Endothelial cell of umbilical vein (primary cell): ENCODE data around the gene SELENOO. TPM values are rescaled to one million over a fixed set of nuclear protein-coding genes. Genes with fewer than 3 reads are reported as not detected.

Experiments
- BruUV-seq: library from RNA; stranded (reverse); fragments of 400-500 nt; replicated peaks from 2 replicates; lab custom pipeline; 2021; lab: Mats Ljungman, UMichigan
- CTCF ChIA-PET: fragments of 300-600, 350-600 bp; sonication (Branson Sonifier 250); formaldehyde crosslinking; loops from one replicate; lab custom pipeline; 2021; ENCODE audit warnings: antibody characterized with exemption, inconsistent platforms; lab: Charles Lee
- POLR2A ChIA-PET: fragments of 300-600, 350-600 bp; sonication (Branson Sonifier 250); formaldehyde crosslinking; loops from one replicate; lab custom pipeline; 2021; ENCODE audit warnings: antibody characterized with exemption, inconsistent platforms; lab: Charles Lee
- DNase-seq: peaks from one replicate; pipeline ENCODE4 v3.0.0-alpha.2; 2011; ENCODE audit warnings: low read depth, low spot score
- FAIRE-seq: peaks from 2 replicates; lab custom pipeline; 2011; peaks lifted over from hg19 to GRCh38; lab: Jason Lieb, UNC
- H2AFZ ChIP-seq: 2 replicates; pipeline ENCODE4 v1.6.0; 2012; ENCODE audit warnings: low read depth, low read length, control low read depth, inconsistent platforms
- H3K27ac ChIP-seq: 2 replicates; pipeline ENCODE4 v1.5.1; 2011; ENCODE audit warnings: low read depth, mild to moderate bottlenecking, control low read depth, low read length, moderate library complexity; ENCODE audit not compliant: insufficient read depth
- H3K27me3 ChIP-seq, 2 experiments: 2 replicates each; pipeline versions ENCODE4 v1.6.0 to v1.6.1; 2011; ENCODE audit warnings: low read length in 2 of 2, mixed read lengths in 1 of 2; ENCODE audit not compliant: control insufficient read depth in 2 of 2, insufficient read depth in 2 of 2
- H3K36me3 ChIP-seq, 2 experiments: 2 replicates in 1 of 2; 3 replicates in 1 of 2; pipeline ENCODE4 v1.5.1; 2011; ENCODE audit warnings: low read length in 2 of 2, mild to moderate bottlenecking in 1 of 2, moderate library complexity in 1 of 2; ENCODE audit not compliant: control insufficient read depth in 2 of 2, insufficient read depth in 2 of 2; ENCODE audit errors: extremely low read depth in 1 of 2
- H3K4me1 ChIP-seq: 3 replicates; pipeline ENCODE4 v1.5.1; 2011; ENCODE audit warnings: mild to moderate bottlenecking, low read length; ENCODE audit not compliant: control insufficient read depth, insufficient read depth; ENCODE audit errors: extremely low read depth
- H3K4me2 ChIP-seq: 2 replicates; pipeline ENCODE4 v1.6.1; 2011; ENCODE audit warnings: low read length, control low read depth, mixed read lengths; ENCODE audit not compliant: insufficient read depth
- H3K4me3 ChIP-seq, 3 experiments: fragments of 200-600 bp in 1 of 3; sonication (generic), shearing (Covaris generic) in 1 of 3; replicated peaks in 1 of 3; 2 replicates each; pipeline ENCODE4 v1.5.1; 2011 to 2016; ENCODE audit warnings: control low read depth in 3 of 3, low read length in 3 of 3, mild to moderate bottlenecking in 2 of 3, inconsistent platforms in 1 of 3, low read depth in 1 of 3, moderate library complexity in 1 of 3; ENCODE audit not compliant: insufficient read depth in 1 of 3
- H3K79me2 ChIP-seq: 2 replicates; pipeline ENCODE4 v1.6.0; 2012; ENCODE audit warnings: low read length, inconsistent platforms; ENCODE audit not compliant: control insufficient read depth, insufficient read depth
- H3K9ac ChIP-seq: replicated peaks from 2 replicates; pipeline ENCODE3; 2011; ENCODE audit warnings: low read length, control low read depth; ENCODE audit not compliant: insufficient read depth; ENCODE audit errors: extremely low read depth
- H3K9me1 ChIP-seq: replicated peaks from 3 replicates; pipeline ENCODE4 v1.6.0; 2011; ENCODE audit warnings: mild to moderate bottlenecking, low read length; ENCODE audit not compliant: control insufficient read depth, insufficient read depth; ENCODE audit errors: extremely low read depth
- H3K9me3 ChIP-seq: replicated peaks from 2 replicates; pipeline ENCODE4 v1.5.1; 2012; ENCODE audit warnings: low read length, inconsistent platforms; ENCODE audit not compliant: control insufficient read depth, insufficient read depth
- H4K20me1 ChIP-seq: replicated peaks from 2 replicates; pipeline ENCODE3; 2011; ENCODE audit warnings: mild to moderate bottlenecking, low read length; ENCODE audit not compliant: control insufficient read depth, insufficient read depth; ENCODE audit errors: extremely low read depth
- EZH2 ChIP-seq: IDR thresholded peaks from 2 replicates; pipeline ENCODE4 v1.6.1; 2012; ENCODE audit warnings: borderline replicate concordance, low read depth, mild to moderate bottlenecking, moderate library complexity, low read length, inconsistent platforms; ENCODE audit not compliant: severe bottlenecking
- FOS ChIP-seq: IDR thresholded peaks from 2 replicates; pipeline ENCODE4 v1.6.1; 2011; ENCODE audit warnings: mild to moderate bottlenecking, low read length, moderate library complexity, borderline replicate concordance; ENCODE audit not compliant: insufficient read depth
- GATA2 ChIP-seq: IDR thresholded peaks from 2 replicates; pipeline ENCODE4 v1.7.0; 2011; ENCODE audit warnings: low read depth, mild to moderate bottlenecking, moderate library complexity, mixed read lengths, low read length; ENCODE audit not compliant: insufficient read length, insufficient read depth
- JUN ChIP-seq: IDR thresholded peaks from 2 replicates; pipeline ENCODE4 v1.6.1; 2011; ENCODE audit warnings: borderline replicate concordance, low read depth; ENCODE audit not compliant: insufficient read length, insufficient read depth
- MAX ChIP-seq: IDR thresholded peaks from 2 replicates; pipeline ENCODE4 v1.6.1; 2011; ENCODE audit not compliant: insufficient read depth, insufficient read length
- MYC ChIP-seq: IDR thresholded peaks from one replicate; pipeline ENCODE4 v1.6.1; 2011; ENCODE audit warnings: mild to moderate bottlenecking, low read depth, low read length
- POLR2A ChIP-seq: IDR thresholded peaks from 2 replicates; pipeline ENCODE4 v1.6.1; 2012; ENCODE audit warnings: low read depth, mild to moderate bottlenecking, control low read depth, low read length
- POLR2AphosphoS5 ChIP-seq: IDR thresholded peaks from 2 replicates; pipeline ENCODE4 v1.6.1; 2012; ENCODE audit warnings: low read depth, mild to moderate bottlenecking, control low read depth, low read length, moderate library complexity; ENCODE audit not compliant: insufficient read depth
- dilution Hi-C: fragments of 300-500 bp; cut with MboI; formaldehyde crosslinking; loops from one replicate; pipeline ENCODE4 v1.15.0; 2019; ENCODE audit warnings: low sequenced_read_pairs; ENCODE audit not compliant: extremely low pct_ligation_motif_present
- intact Hi-C: fragments of 100-400 bp; cut with micrococcal nuclease; formaldehyde crosslinking; loops from one replicate; pipeline ENCODE4 v1.10.0; 2022
- polyA plus RNA-seq, 4 experiments: library from polyadenylated mRNA; depleted of rRNA in 3 of 4; stranded (reverse) in 3 of 4; unstranded in 1 of 4; fragments of >200 nt; gene quantifications; 2 replicates each; pipeline versions ENCODE4 v1.2.1 to v1.2.3, GENCODE V29; 2011 to 2012; ENCODE audit warnings: missing spikeins in 1 of 4
- total RNA-seq: library from RNA; stranded (reverse); gene quantifications from 2 replicates; pipeline ENCODE4 v1.2.3, GENCODE V29; 2021
- TF ChIP-seq, protein P1 (sequence below), 2 donors: IDR thresholded peaks; 1 replicate in 1 of 2; 2 replicates in 1 of 2; pipeline ENCODE4 v1.5.1; 2011; ENCODE audit warnings: low read length in 2 of 2, mild to moderate bottlenecking in 2 of 2, moderate library complexity in 2 of 2, control low read depth in 1 of 2, inconsistent platforms in 1 of 2, low read depth in 1 of 2; ENCODE audit not compliant: insufficient read depth in 1 of 2; ENCODE audit errors: extremely low read depth in 1 of 2

Gene SELENOO
- total and polyA plus RNA-seq, 2 donors (not counting 3 experiments of a cell fraction or from before 2014, with no cell fraction given), result 24.1 to 37.5 TPM

DNA sequence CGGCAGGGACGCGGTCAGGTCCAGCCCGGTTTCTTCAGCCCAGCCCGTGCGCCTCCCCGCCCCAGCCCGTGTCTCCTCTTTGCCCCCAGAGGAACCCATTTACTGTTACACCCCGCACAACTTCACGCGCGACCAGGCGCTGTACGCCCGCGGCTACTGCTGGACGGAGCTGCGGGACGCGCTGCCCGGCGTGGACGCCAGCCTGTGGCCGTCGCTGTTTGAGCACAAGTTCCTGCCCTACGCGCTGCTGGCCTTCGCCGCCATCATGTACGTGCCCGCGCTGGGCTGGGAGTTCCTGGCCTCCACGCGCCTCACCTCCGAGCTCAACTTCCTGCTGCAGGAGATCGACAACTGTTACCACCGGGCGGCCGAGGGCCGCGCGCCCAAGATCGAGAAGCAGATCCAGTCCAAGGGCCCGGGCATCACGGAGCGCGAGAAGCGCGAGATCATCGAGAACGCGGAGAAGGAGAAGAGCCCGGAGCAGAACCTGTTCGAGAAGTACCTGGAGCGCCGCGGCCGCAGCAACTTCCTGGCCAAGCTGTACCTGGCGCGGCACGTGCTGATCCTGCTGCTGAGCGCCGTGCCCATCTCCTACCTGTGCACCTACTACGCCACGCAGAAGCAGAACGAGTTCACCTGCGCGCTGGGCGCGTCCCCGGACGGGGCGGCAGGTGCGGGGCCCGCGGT is 23.8 kb upstream of the SELENOO start:
- no peaks in the 10 kb centered on the region for H3K27me3 ChIP-seq
- no peak overlapping the region for H3K9ac ChIP-seq
- no peak overlapping the region for H3K4me3 ChIP-seq
- intact Hi-C loops, result no loop called here
- H3K4me2 ChIP-seq, result no peak overlapping the region
- no peak for TF ChIP-seq MYC
- TF ChIP-seq POLR2AphosphoS5, result no peak
- no peak for TF ChIP-seq EZH2
- TF ChIP-seq MAX, result no peak
- no peak for TF ChIP-seq JUN
- no peak for TF ChIP-seq POLR2A
- no peak for TF ChIP-seq FOS
- TF ChIP-seq, protein P1, sequence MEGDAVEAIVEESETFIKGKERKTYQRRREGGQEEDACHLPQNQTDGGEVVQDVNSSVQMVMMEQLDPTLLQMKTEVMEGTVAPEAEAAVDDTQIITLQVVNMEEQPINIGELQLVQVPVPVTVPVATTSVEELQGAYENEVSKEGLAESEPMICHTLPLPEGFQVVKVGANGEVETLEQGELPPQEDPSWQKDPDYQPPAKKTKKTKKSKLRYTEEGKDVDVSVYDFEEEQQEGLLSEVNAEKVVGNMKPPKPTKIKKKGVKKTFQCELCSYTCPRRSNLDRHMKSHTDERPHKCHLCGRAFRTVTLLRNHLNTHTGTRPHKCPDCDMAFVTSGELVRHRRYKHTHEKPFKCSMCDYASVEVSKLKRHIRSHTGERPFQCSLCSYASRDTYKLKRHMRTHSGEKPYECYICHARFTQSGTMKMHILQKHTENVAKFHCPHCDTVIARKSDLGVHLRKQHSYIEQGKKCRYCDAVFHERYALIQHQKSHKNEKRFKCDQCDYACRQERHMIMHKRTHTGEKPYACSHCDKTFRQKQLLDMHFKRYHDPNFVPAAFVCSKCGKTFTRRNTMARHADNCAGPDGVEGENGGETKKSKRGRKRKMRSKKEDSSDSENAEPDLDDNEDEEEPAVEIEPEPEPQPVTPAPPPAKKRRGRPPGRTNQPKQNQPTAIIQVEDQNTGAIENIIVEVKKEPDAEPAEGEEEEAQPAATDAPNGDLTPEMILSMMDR (IDR thresholded peaks at IDR 0.05; ENCODE audit: extremely low read depth in 1 of 2, insufficient read depth in 1 of 2, low read depth in 1 of 2, low read length in 2 of 2), result no peak
- TF ChIP-seq GATA2, result no peak
- CTCF ChIA-PET, result no interaction called here
- H2AFZ ChIP-seq, result no peak overlapping the region
- H3K27ac ChIP-seq, result no peak overlapping the region
- no peaks in the 10 kb centered on the region for H4K20me1 ChIP-seq
- H3K9me3 ChIP-seq, result no peaks in the 10 kb centered on the region
- FAIRE-seq, result no peak
- BruUV-seq, result no TSS peak
- dilution Hi-C loops, result no loop called here
- no peak for DNase-seq
- H3K79me2 ChIP-seq, result no peaks in the 10 kb centered on the region
- H3K9me1 ChIP-seq, result no peaks in the 10 kb centered on the region
- no peaks in the 10 kb centered on the region for H3K36me3 ChIP-seq
- POLR2A ChIA-PET, result no interaction called here
- H3K4me1 ChIP-seq, result no peaks in the 10 kb centered on the region
